ENCODE results near the gene HHAT.

DNA sequence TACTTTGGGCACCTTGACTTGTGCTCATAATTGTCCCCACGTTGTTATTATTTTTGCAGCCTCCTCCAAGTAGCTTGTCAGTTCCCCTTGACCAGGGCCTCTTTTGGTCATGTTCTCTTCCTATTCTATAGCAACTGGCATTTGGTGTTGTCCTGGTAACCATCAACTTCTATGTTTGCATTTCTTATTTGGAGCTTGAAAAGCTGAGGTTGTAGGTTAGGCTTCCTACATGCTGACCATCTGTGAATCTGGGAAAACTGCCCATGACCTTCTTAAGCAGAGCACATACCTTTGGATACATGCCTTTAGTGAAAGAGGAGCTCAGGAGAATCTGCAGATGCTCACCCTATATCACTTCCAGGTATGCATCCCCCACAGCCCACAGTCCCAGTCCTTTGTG is 160.8 kb downstream of the HHAT start:
- TF ChIP-seq, protein P1, sequence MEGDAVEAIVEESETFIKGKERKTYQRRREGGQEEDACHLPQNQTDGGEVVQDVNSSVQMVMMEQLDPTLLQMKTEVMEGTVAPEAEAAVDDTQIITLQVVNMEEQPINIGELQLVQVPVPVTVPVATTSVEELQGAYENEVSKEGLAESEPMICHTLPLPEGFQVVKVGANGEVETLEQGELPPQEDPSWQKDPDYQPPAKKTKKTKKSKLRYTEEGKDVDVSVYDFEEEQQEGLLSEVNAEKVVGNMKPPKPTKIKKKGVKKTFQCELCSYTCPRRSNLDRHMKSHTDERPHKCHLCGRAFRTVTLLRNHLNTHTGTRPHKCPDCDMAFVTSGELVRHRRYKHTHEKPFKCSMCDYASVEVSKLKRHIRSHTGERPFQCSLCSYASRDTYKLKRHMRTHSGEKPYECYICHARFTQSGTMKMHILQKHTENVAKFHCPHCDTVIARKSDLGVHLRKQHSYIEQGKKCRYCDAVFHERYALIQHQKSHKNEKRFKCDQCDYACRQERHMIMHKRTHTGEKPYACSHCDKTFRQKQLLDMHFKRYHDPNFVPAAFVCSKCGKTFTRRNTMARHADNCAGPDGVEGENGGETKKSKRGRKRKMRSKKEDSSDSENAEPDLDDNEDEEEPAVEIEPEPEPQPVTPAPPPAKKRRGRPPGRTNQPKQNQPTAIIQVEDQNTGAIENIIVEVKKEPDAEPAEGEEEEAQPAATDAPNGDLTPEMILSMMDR (IDR thresholded peaks at IDR 0.05; ENCODE audit: low read depth, low read length) = no peak
- no peak for TF ChIP-seq MYC (IDR thresholded peaks at IDR 0.05; ENCODE audit: low read depth, low read length)
- TF ChIP-seq, protein P2, sequence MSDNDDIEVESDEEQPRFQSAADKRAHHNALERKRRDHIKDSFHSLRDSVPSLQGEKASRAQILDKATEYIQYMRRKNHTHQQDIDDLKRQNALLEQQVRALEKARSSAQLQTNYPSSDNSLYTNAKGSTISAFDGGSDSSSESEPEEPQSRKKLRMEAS (IDR thresholded peaks at IDR 0.05; ENCODE audit: low read depth, low read length) = no peak
